Astrocyte (in vitro differentiated cells and primary cell): ENCODE data around the gene MPO.

ENCODE experiments used
- CTCF ChIP-seq: IDR thresholded peaks from 2 replicates; pipeline ENCODE4 v1.5.1; 2011; ENCODE audit warnings: low read depth, mild to moderate bottlenecking, inconsistent platforms, low read length, moderate library complexity; ENCODE audit not compliant: insufficient read depth
- EZH2 ChIP-seq: IDR thresholded peaks from 2 replicates; pipeline ENCODE4 v1.6.1; 2012; ENCODE audit warnings: mild to moderate bottlenecking, low read length, inconsistent platforms; ENCODE audit not compliant: insufficient read depth

GRCh38 chr17:58314706-58315015, 33.9 kb upstream of the MPO start:
- TF ChIP-seq CTCF = no peak
- no peak for TF ChIP-seq EZH2
